NT2/D1 (cell line): ENCODE data around the gene EML4.

Experiments
- DNase-seq: peaks from one replicate; pipeline ENCODE4 v3.0.0-alpha.2; 2011; ENCODE audit warnings: low read depth, low spot score
- H3K27me3 ChIP-seq: 2 replicates; pipeline ENCODE4 v1.6.0; 2011; ENCODE audit warnings: mild to moderate bottlenecking; ENCODE audit not compliant: insufficient read length, insufficient read depth
- H3K36me3 ChIP-seq: 2 replicates; pipeline ENCODE4 v1.6.1; 2011; ENCODE audit warnings: mild to moderate bottlenecking, low read length, mixed read lengths; ENCODE audit not compliant: insufficient read depth, insufficient read length
- H3K4me1 ChIP-seq: 2 replicates; pipeline ENCODE4 v1.5.1; 2011; ENCODE audit not compliant: insufficient read depth, insufficient read length
- H3K4me3 ChIP-seq: 2 replicates; pipeline ENCODE4 v1.5.1; 2011; ENCODE audit warnings: low read depth; ENCODE audit not compliant: insufficient read length
- H3K9ac ChIP-seq: 2 replicates; pipeline ENCODE4 v1.6.0; 2011; ENCODE audit warnings: low read depth; ENCODE audit not compliant: insufficient read length
- H3K9me3 ChIP-seq: 2 replicates; pipeline ENCODE4 v1.5.1; 2011; ENCODE audit warnings: mild to moderate bottlenecking, low read length; ENCODE audit not compliant: insufficient read depth
- SUZ12 ChIP-seq: IDR thresholded peaks from 2 replicates; pipeline ENCODE4 v1.6.1; 2011; ENCODE audit not compliant: insufficient read length, insufficient read depth; ENCODE audit errors: extremely low read depth
- YY1 ChIP-seq: IDR thresholded peaks from 2 replicates; pipeline ENCODE4 v1.6.1; 2011; ENCODE audit not compliant: insufficient read length, insufficient read depth
- ZNF274 ChIP-seq: IDR thresholded peaks from 2 replicates; pipeline ENCODE4 v1.6.1; 2011; ENCODE audit warnings: mild to moderate bottlenecking, low read depth, low read length

EML4 gene

GRCh38 chr2:42350434-42351063 lies 181.4 kb downstream of the EML4 start:
- Histone ChIP-seq H3K9me3 (no peaks in the 10 kb centered on the region), H3K4me1 (no peaks in the 10 kb centered on the region), H3K4me3 (no peak overlapping the region), H3K36me3 (peaks cover 51% of the 10 kb centered on the region), H3K9ac (no peak overlapping the region), H3K27me3 (no peaks in the 10 kb centered on the region)
- no peak for DNase-seq
- TF ChIP-seq YY1 (no peak), SUZ12 (no peak), ZNF274 (no peak)

DNA sequence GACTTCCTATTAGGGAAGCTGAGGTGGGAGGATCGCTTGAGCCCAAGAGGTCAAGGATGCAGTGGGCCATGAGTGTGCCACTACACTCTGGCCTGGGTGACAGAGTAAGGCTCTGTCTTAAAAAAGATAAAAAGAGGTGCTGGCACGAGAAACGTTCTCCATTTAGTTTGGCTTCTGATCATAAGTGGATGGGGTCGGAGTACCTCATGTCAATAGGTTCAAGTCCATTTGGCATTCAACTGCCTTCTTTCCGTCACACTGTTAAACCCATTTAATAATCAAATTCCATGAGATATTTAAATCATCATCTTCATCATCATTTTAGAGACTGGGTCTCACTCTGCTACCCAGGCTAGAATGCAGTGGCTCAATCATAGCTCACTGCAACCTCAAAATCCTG lies 182.7 kb downstream of the EML4 start:
- no peaks in the 10 kb centered on the region for H3K4me1 ChIP-seq
- H3K4me3 ChIP-seq, result no peak overlapping the region
- no peaks in the 10 kb centered on the region for H3K9me3 ChIP-seq
- H3K36me3 ChIP-seq, result peaks cover 44% of the 10 kb centered on the region
- no peak for TF ChIP-seq ZNF274
- no peak for TF ChIP-seq YY1
- TF ChIP-seq SUZ12, result no peak
- no peaks in the 10 kb centered on the region for H3K27me3 ChIP-seq
- no peak overlapping the region for H3K9ac ChIP-seq
- DNase-seq, result no peak

- Histone ChIP-seq H3K9ac (no peak overlapping the region), H3K9me3 (no peaks in the 10 kb centered on the region), H3K4me1 (no peaks in the 10 kb centered on the region), H3K4me3 (no peak overlapping the region), H3K36me3 (peaks cover 38% of the 10 kb centered on the region), H3K27me3 (no peaks in the 10 kb centered on the region)
- TF ChIP-seq YY1 (no peak), SUZ12 (no peak), ZNF274 (no peak)
- DNase-seq, result no peak
Measured at GRCh38 chr2:42353792-42354429, 184.8 kb downstream of the EML4 start.

DNA sequence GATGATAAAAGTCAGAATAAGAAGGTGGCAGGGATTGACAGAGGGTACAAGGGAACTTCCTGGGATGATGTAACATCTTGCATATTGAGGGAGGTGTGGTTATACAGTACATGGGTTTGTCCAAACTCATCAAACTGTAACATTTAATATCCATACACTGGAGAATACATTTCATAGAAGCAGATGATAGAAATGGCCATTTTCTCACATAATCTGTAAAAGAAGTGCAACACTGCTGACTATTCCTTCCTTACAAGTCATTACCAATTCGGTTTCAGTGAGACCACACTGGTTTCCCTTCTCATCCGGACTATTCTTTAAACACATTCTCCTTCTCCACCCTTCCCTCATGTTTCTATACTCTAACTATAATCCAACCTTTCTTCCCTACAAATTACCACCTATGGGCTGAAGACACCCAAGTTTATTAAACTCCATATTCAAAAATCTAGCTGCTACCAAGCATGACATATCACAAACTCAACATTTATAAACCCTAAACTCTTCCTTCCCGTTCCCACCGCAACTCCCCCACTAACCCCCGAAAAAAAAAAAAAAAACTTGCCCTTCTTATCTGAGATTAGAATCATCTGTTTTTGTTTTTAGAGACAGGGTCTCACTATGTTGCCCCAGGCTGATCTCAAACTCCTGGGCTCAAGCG lies 190.3 kb downstream of the EML4 start:
- no peak for DNase-seq
- Histone ChIP-seq H3K4me3 (peak overlapping the region; percentile 99), H3K9ac (no peak overlapping the region), H3K9me3 (no peaks in the 10 kb centered on the region), H3K36me3 (peaks cover 6% of the 10 kb centered on the region), H3K27me3 (peaks cover 15% of the 10 kb centered on the region), H3K4me1 (no peaks in the 10 kb centered on the region)
- TF ChIP-seq SUZ12, result no peak
- no peak for TF ChIP-seq ZNF274
- TF ChIP-seq YY1, result no peak

- Histone ChIP-seq H3K9me3 (no peaks in the 10 kb centered on the region), H3K36me3 (peaks cover 6% of the 10 kb centered on the region), H3K9ac (peak overlapping the region; percentile 91), H3K4me3 (peak overlapping the region; percentile 99), H3K4me1 (no peaks in the 10 kb centered on the region), H3K27me3 (peaks cover 15% of the 10 kb centered on the region)
- TF ChIP-seq ZNF274, result no peak
- DNase-seq, result no peak
Measured at GRCh38 chr2:42359965-42360483, 190.9 kb downstream of the EML4 start.

GRCh38 chr2:42360493-42360889 lies 191.3 kb downstream of the EML4 start:
- Histone ChIP-seq H3K27me3 (peaks cover 15% of the 10 kb centered on the region), H3K9ac (peak overlapping the region; percentile 91), H3K9me3 (no peaks in the 10 kb centered on the region), H3K36me3 (peaks cover 6% of the 10 kb centered on the region), H3K4me3 (peak overlapping the region; percentile 99), H3K4me1 (no peaks in the 10 kb centered on the region)
- no peak for DNase-seq
- TF ChIP-seq YY1, result no peak
- TF ChIP-seq ZNF274, result no peak
- no peak for TF ChIP-seq SUZ12
